H1 (cell line): Measurements from ENCODE around the gene DYNC1H1.

Experiments used
- EP300 ChIP-seq, 2 experiments: IDR thresholded peaks; 1 replicate in 1 of 2; 2 replicates in 1 of 2; pipeline ENCODE4 v1.6.1; 2011 to 2012; ENCODE audit warnings: low read depth in 2 of 2, low read length in 2 of 2, mild to moderate bottlenecking in 2 of 2, borderline replicate concordance in 1 of 2, inconsistent platforms in 1 of 2, moderate library complexity in 1 of 2
- EZH2 ChIP-seq: fragments of 200-600 bp; sonication (generic); IDR thresholded peaks from 2 replicates; pipeline ENCODE4 v1.7.1; 2012; ENCODE audit warnings: low read depth, mild to moderate bottlenecking, moderate library complexity, low read length, inconsistent platforms; ENCODE audit not compliant: severe bottlenecking
- JUN ChIP-seq: IDR thresholded peaks from 2 replicates; pipeline ENCODE4 v1.6.1; 2011; ENCODE audit warnings: low read depth, mild to moderate bottlenecking, improper control_type of control experiment, low read length
- POLR2A ChIP-seq, 2 experiments: IDR thresholded peaks; 1 replicate in 1 of 2; 2 replicates in 1 of 2; pipeline ENCODE4 v1.6.1; 2011; ENCODE audit warnings: low read depth in 2 of 2, low read length in 2 of 2, mild to moderate bottlenecking in 2 of 2; ENCODE audit errors: control extremely low read depth in 1 of 2
- RAD21 ChIP-seq, 2 experiments: IDR thresholded peaks in 1 of 2; conservative IDR thresholded peaks in 1 of 2; 2 replicates each; pipeline ENCODE4 v1.6.1; 2011; ENCODE audit warnings: low read depth in 2 of 2, low read length in 2 of 2, improper control_type of control experiment in 1 of 2, inconsistent platforms in 1 of 2, mild to moderate bottlenecking in 1 of 2, moderate library complexity in 1 of 2
- RFX5 ChIP-seq: IDR thresholded peaks from 2 replicates; pipeline ENCODE4 v1.6.1; 2011; ENCODE audit warnings: low read depth, low read length, improper control_type of control experiment, borderline replicate concordance
- SRF ChIP-seq: IDR thresholded peaks from 2 replicates; pipeline ENCODE4 v1.6.1; 2011; ENCODE audit warnings: mild to moderate bottlenecking, low read depth, low read length, moderate library complexity
- TCF12 ChIP-seq: IDR thresholded peaks from 2 replicates; pipeline ENCODE4 v1.6.1; 2011; ENCODE audit warnings: low read depth, mild to moderate bottlenecking, low read length
- ZNF274 ChIP-seq: IDR thresholded peaks from 2 replicates; pipeline ENCODE4 v1.7.0; 2012; ENCODE audit warnings: low read length, borderline replicate concordance; ENCODE audit errors: extremely low read depth
- TF ChIP-seq, protein P1 (sequence below), 3 experiments: IDR thresholded peaks; 1 replicate in 2 of 3; 2 replicates in 1 of 3; pipeline versions ENCODE4 v1.5.1 to v1.6.1; 2011; ENCODE audit warnings: low read length in 3 of 3, mild to moderate bottlenecking in 3 of 3, inconsistent platforms in 2 of 3, low read depth in 1 of 3, moderate library complexity in 1 of 3; ENCODE audit not compliant: insufficient read depth in 1 of 3; ENCODE audit errors: control extremely low read depth in 1 of 3

DNA sequence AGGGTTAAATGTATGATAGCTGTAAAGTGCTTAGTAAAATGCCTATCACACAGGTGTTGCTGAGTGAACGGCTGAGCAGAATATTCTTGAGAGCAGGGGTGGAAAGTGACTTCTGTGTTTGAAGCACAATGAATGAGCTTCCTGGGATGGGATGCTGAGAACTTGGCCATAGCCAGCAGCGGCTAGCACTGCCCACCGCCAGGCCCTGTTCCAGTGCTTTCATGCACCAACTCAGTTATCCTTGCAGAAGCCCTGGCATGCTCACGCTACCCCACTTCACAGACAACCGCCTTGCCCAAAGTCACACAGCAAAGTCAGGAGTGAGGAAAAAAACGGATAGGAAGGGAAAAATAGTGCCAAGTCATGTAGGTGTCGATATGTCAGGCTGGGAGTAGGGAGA is 10.9 kb downstream of the DYNC1H1 start:
- TF ChIP-seq, protein P1, sequence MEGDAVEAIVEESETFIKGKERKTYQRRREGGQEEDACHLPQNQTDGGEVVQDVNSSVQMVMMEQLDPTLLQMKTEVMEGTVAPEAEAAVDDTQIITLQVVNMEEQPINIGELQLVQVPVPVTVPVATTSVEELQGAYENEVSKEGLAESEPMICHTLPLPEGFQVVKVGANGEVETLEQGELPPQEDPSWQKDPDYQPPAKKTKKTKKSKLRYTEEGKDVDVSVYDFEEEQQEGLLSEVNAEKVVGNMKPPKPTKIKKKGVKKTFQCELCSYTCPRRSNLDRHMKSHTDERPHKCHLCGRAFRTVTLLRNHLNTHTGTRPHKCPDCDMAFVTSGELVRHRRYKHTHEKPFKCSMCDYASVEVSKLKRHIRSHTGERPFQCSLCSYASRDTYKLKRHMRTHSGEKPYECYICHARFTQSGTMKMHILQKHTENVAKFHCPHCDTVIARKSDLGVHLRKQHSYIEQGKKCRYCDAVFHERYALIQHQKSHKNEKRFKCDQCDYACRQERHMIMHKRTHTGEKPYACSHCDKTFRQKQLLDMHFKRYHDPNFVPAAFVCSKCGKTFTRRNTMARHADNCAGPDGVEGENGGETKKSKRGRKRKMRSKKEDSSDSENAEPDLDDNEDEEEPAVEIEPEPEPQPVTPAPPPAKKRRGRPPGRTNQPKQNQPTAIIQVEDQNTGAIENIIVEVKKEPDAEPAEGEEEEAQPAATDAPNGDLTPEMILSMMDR (IDR thresholded peaks at IDR 0.05; ENCODE audit: control extremely low read depth in 1 of 3, insufficient read depth in 1 of 3, low read depth in 1 of 3, low read length in 3 of 3) = no peak
- TF ChIP-seq EZH2 = no peak
- no peak for TF ChIP-seq EP300 (IDR thresholded peaks at IDR 0.05; ENCODE audit: borderline replicate concordance in 1 of 2, low read depth in 2 of 2, low read length in 2 of 2)
- no peak for TF ChIP-seq TCF12
- no peak for TF ChIP-seq ZNF274
- no peak for TF ChIP-seq JUN
- no peak for TF ChIP-seq RFX5
- TF ChIP-seq RAD21 (IDR thresholded peaks at IDR 0.05 in 1 of 2, conservative IDR thresholded peaks at IDR 0.05 in 1 of 2; ENCODE audit: low read depth in 2 of 2, low read length in 2 of 2) = no peak
- TF ChIP-seq POLR2A (IDR thresholded peaks at IDR 0.05; ENCODE audit: control extremely low read depth in 1 of 2, low read depth in 2 of 2, low read length in 2 of 2) = no peak
- TF ChIP-seq SRF = no peak
